BLaER1 (cell line): Measurements from ENCODE around the gene DEAF1.

ENCODE experiments used
- H3K27ac ChIP-seq: shearing (Covaris generic); formaldehyde crosslinking; 2 replicates; pipeline ENCODE4 v1.8.1; 2022
- H3K27me3 ChIP-seq: shearing (Covaris generic); formaldehyde crosslinking; 2 replicates; pipeline ENCODE4 v1.8.1; 2022
- H3K36me3 ChIP-seq: shearing (Covaris generic); formaldehyde crosslinking; 2 replicates; pipeline ENCODE4 v1.8.1; 2022
- H3K4me1 ChIP-seq: shearing (Covaris generic); formaldehyde crosslinking; 2 replicates; pipeline ENCODE4 v1.8.1; 2022
- H3K4me2 ChIP-seq: shearing (Covaris generic); formaldehyde crosslinking; 2 replicates; pipeline ENCODE4 v1.8.1; 2022
- H3K4me3 ChIP-seq: shearing (Covaris generic); formaldehyde crosslinking; 2 replicates; pipeline ENCODE4 v1.8.1; 2022
- H3K9ac ChIP-seq: shearing (Covaris generic); formaldehyde crosslinking; 2 replicates; pipeline ENCODE4 v1.8.1; 2022
- H3K9me3 ChIP-seq: shearing (Covaris generic); formaldehyde crosslinking; 2 replicates; pipeline ENCODE4 v1.8.1; 2022
- H4K20me1 ChIP-seq: shearing (Covaris generic); formaldehyde crosslinking; 2 replicates; pipeline ENCODE4 v1.8.1; 2022
- Cebpa-rat ChIP-seq: shearing (Covaris generic); IDR thresholded peaks from 2 replicates; pipeline ENCODE4 v1.8.1; 2022

The DEAF1 gene

GRCh38 chr11:721741-722345 lies 26.8 kb upstream of the DEAF1 start:
- Histone ChIP-seq H3K27me3 (peaks cover 66% of the 10 kb centered on the region), H3K4me2 (peak overlapping the region; percentile 95), H3K4me1 (peaks cover 48% of the 10 kb centered on the region), H3K27ac (no peak overlapping the region), H3K9me3 (no peaks in the 10 kb centered on the region), H4K20me1 (peaks cover 17% of the 10 kb centered on the region), H3K36me3 (no peaks in the 10 kb centered on the region), H3K9ac (peak overlapping the region; percentile 29; the same call in 1 of the 2 replicates), H3K4me3 (peak overlapping the region; percentile 59)
- no peak for TF ChIP-seq Cebpa-rat

GRCh38 chr11:721247-721740 lies 26.3 kb upstream of the DEAF1 start:
- peak overlapping the region; percentile 59 for H3K4me3 ChIP-seq

GRCh38 chr11:720642-721246 lies 25.7 kb upstream of the DEAF1 start:
- Histone ChIP-seq H3K9ac (no peak overlapping the region), H3K9me3 (no peaks in the 10 kb centered on the region), H3K36me3 (no peaks in the 10 kb centered on the region), H3K27ac (no peak overlapping the region), H3K27me3 (peaks cover 57% of the 10 kb centered on the region), H3K4me2 (peak overlapping the region; percentile 95), H3K4me1 (peaks cover 41% of the 10 kb centered on the region), H3K4me3 (peak overlapping the region; percentile 59), H4K20me1 (peaks cover 17% of the 10 kb centered on the region)
- no peak for TF ChIP-seq Cebpa-rat

More at GRCh38 chr11:721247-721740, 26.3 kb upstream of the DEAF1 start:
- H3K27ac ChIP-seq, result no peak overlapping the region
- H3K9ac ChIP-seq, result no peak overlapping the region
- TF ChIP-seq Cebpa-rat, result no peak
- no peaks in the 10 kb centered on the region for H3K9me3 ChIP-seq
- peaks cover 42% of the 10 kb centered on the region for H3K4me1 ChIP-seq
- H4K20me1 ChIP-seq, result peaks cover 17% of the 10 kb centered on the region
- no peaks in the 10 kb centered on the region for H3K36me3 ChIP-seq
- H3K27me3 ChIP-seq, result peaks cover 60% of the 10 kb centered on the region
- H3K4me2 ChIP-seq, result peak overlapping the region; percentile 95

DNA sequence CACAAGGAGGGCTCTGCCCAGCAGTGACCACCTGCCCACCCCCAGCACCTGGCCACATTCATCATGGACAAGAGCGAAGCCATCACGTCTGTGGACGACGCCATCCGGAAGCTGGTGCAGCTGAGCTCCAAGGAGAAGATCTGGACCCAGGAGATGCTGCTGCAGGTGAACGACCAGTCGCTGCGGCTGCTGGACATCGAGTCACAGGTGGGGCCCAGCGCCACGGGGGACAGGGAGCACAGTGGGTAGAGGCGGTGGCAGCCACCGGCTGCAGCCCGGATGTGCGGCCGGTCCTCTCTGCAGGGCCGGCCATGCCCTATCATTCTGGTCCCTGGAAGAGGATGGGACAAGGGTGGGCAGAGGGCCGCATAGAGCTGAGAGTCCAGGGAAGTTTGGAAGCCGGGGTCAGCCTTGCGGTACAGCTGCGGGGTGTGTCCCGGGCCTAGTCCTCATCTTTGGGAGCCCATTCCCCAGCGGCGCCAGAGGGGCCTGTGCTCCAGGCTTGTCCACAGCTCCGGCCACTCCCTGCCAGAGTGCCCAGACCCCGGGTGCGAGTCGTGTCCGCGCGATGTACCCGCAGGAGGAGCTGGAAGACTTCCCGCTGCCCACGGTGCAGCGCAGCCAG lies 25.1 kb upstream of the DEAF1 start:
- TF ChIP-seq Cebpa-rat, result no peak
- no peaks in the 10 kb centered on the region for H3K36me3 ChIP-seq
- peak overlapping the region; percentile 95 for H3K4me2 ChIP-seq

GRCh38 chr11:719214-720016 lies 24.4 kb upstream of the DEAF1 start:
- Histone ChIP-seq H3K4me2 (peak overlapping the region; percentile 95), H3K27ac (no peak overlapping the region), H3K27me3 (peaks cover 44% of the 10 kb centered on the region), H3K4me3 (no peak overlapping the region), H3K36me3 (no peaks in the 10 kb centered on the region), H3K4me1 (peaks cover 35% of the 10 kb centered on the region), H3K9me3 (no peaks in the 10 kb centered on the region), H4K20me1 (peaks cover 17% of the 10 kb centered on the region), H3K9ac (no peak overlapping the region)
- TF ChIP-seq Cebpa-rat, result no peak

More for the DNA sequence above, 25.1 kb upstream of the DEAF1 start:
- H3K4me1 ChIP-seq, result peaks cover 35% of the 10 kb centered on the region
- peaks cover 17% of the 10 kb centered on the region for H4K20me1 ChIP-seq
- H3K27ac ChIP-seq, result no peak overlapping the region
- no peak overlapping the region for H3K9ac ChIP-seq
- peaks cover 51% of the 10 kb centered on the region for H3K27me3 ChIP-seq
- H3K9me3 ChIP-seq, result no peaks in the 10 kb centered on the region
- peak overlapping the region; percentile 59 for H3K4me3 ChIP-seq

DNA sequence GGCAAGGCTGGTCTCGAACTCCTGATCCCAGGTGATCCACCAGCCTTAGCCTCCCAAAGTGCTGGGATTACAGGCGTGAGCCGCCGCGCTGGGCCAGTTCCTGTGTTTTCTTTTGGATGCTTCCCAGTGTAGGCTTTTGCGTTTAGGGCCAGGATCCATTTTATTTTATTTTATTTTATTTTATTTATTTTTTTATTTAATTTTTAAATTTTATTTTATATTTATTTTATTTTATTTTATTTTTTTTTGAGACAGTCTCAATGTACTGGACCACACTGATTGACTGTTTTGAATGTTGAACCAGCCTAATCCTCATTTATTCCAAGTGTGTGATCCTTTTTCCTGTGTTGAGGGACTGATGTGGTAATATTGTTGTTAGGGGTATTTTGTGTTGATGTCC lies 19.4 kb upstream of the DEAF1 start:
- no peak overlapping the region for H3K27ac ChIP-seq
- no peaks in the 10 kb centered on the region for H3K9me3 ChIP-seq
- H3K4me2 ChIP-seq, result no peak overlapping the region
- no peaks in the 10 kb centered on the region for H4K20me1 ChIP-seq
- H3K36me3 ChIP-seq, result no peaks in the 10 kb centered on the region
- no peak for TF ChIP-seq Cebpa-rat
- H3K4me1 ChIP-seq, result peaks cover 20% of the 10 kb centered on the region
- H3K4me3 ChIP-seq, result no peak overlapping the region
- peaks cover 26% of the 10 kb centered on the region for H3K27me3 ChIP-seq
- H3K9ac ChIP-seq, result no peak overlapping the region

GRCh38 chr11:709109-709997 lies 14.3 kb upstream of the DEAF1 start:
- H3K27ac ChIP-seq, result no peak overlapping the region
- H3K27me3 ChIP-seq, result peaks cover 68% of the 10 kb centered on the region
- no peak overlapping the region for H3K4me3 ChIP-seq
- TF ChIP-seq Cebpa-rat, result no peak
- H3K9ac ChIP-seq, result no peak overlapping the region
- H4K20me1 ChIP-seq, result peaks cover 29% of the 10 kb centered on the region
- H3K9me3 ChIP-seq, result no peaks in the 10 kb centered on the region
- H3K4me2 ChIP-seq, result peak overlapping the region; percentile 58; the same call in 1 of the 2 replicates
- peaks cover 14% of the 10 kb centered on the region; the same call in 1 of the 2 replicates for H3K36me3 ChIP-seq
- peaks cover 42% of the 10 kb centered on the region for H3K4me1 ChIP-seq

- peaks cover 68% of the 10 kb centered on the region for H3K27me3 ChIP-seq
- H3K4me3 ChIP-seq, result no peak overlapping the region
- H3K27ac ChIP-seq, result no peak overlapping the region
- H3K9ac ChIP-seq, result no peak overlapping the region
- TF ChIP-seq Cebpa-rat, result no peak
- H3K4me1 ChIP-seq, result peaks cover 42% of the 10 kb centered on the region
- peaks cover 36% of the 10 kb centered on the region for H4K20me1 ChIP-seq
- peak overlapping the region; percentile 35 for H3K4me2 ChIP-seq
- H3K9me3 ChIP-seq, result no peaks in the 10 kb centered on the region
- H3K36me3 ChIP-seq, result peaks cover 17% of the 10 kb centered on the region; the same call in 1 of the 2 replicates
These were observed 13.5 kb upstream of the DEAF1 start for GRCh38 chr11:708511-708910.
